Spleen (tissue), 11 donors: ENCODE data around the gene CCDC148. TPM values are rescaled to one million over a fixed set of nuclear protein-coding genes. Genes with fewer than 3 reads are reported as not detected.

Source experiments
- DNase-seq: peaks from one replicate; pipeline ENCODE4 v3.0.0-alpha.2; 2020
- H3K27ac ChIP-seq, 8 donors: fragments of 200-600 bp; sonication (generic) in 7 of 8; 1 replicate in 4 of 8; 2 replicates in 4 of 8; pipeline versions ENCODE4 v1.5.0 to v1.8.0; 2016 to 2021; ENCODE audit warnings: inconsistent platforms in 4 of 8, mild to moderate bottlenecking in 4 of 8, moderate library complexity in 1 of 8
- H3K27me3 ChIP-seq, 7 donors: fragments of 200-600 bp; sonication (generic) in 6 of 7; replicated peaks in 1 of 7; 1 replicate in 4 of 7; 2 replicates in 3 of 7; pipeline versions ENCODE4 v1.5.0 to v1.8.0; 2016 to 2021; ENCODE audit warnings: inconsistent platforms in 3 of 7, mild to moderate bottlenecking in 1 of 7
- H3K36me3 ChIP-seq, 6 donors: fragments of 200-600 bp; sonication (generic) in 5 of 6; 1 replicate in 4 of 6; 2 replicates in 2 of 6; pipeline versions ENCODE4 v1.5.0 to v1.8.0; 2016 to 2021; ENCODE audit warnings: inconsistent platforms in 2 of 6
- H3K4me1 ChIP-seq, 6 donors: fragments of 200-600 bp; sonication (generic) in 5 of 6; 1 replicate in 3 of 6; 2 replicates in 3 of 6; pipeline versions ENCODE4 v1.5.0 to v1.8.0; 2016 to 2021; ENCODE audit warnings: inconsistent platforms in 3 of 6
- H3K4me3 ChIP-seq, 8 donors: fragments of 200-600 bp; sonication (generic) in 7 of 8; 1 replicate in 4 of 8; 2 replicates in 4 of 8; pipeline versions ENCODE4 v1.5.0 to v1.8.0; 2016 to 2021; ENCODE audit warnings: inconsistent platforms in 4 of 8, mild to moderate bottlenecking in 4 of 8, moderate library complexity in 2 of 8
- H3K9me3 ChIP-seq, 8 donors: fragments of 200-600 bp; sonication (generic) in 7 of 8; 1 replicate in 4 of 8; 2 replicates in 4 of 8; pipeline versions ENCODE4 v1.5.0 to v1.8.0; 2016 to 2021; ENCODE audit warnings: inconsistent platforms in 4 of 8
- CTCF ChIP-seq, 11 experiments: fragments of 200-600 bp in 7 of 11; fragments of 450-650 bp in 4 of 11; sonication (generic) in 4 of 11; IDR thresholded peaks in 8 of 11; conservative IDR thresholded peaks in 3 of 11; 1 replicate in 7 of 11; 2 replicates in 4 of 11; pipeline versions ENCODE4 v1.4.0 to v1.8.0; 2016 to 2021; ENCODE audit warnings: antibody characterized with exemption in 11 of 11, inconsistent platforms in 4 of 11, mild to moderate bottlenecking in 1 of 11
- POLR2A ChIP-seq, 3 donors: fragments of 450-650 bp; IDR thresholded peaks; one replicate each; pipeline ENCODE4 v1.5.1; 2017; ENCODE audit warnings: antibody characterized with exemption in 3 of 3, mild to moderate bottlenecking in 1 of 3
- POLR2AphosphoS5 ChIP-seq, 3 donors: sonication (generic); formaldehyde crosslinking; IDR thresholded peaks; one replicate each; pipeline ENCODE4 v1.5.1; 2017; ENCODE audit warnings: antibody characterized with exemption in 3 of 3
- WGBS, 5 donors: extraction: QIAGEN DNeasy Blood & Tissue Kit in 3 of 5; methylation state at CpG; one replicate each; pipeline versions ENCODE4 v1.1.5 to v1.1.7; 2013 to 2018; 5-methylcytosine and 5-hydroxymethylcytosine counted together
- intact Hi-C: fragments of 100-400 bp; cut with DNase I; formaldehyde crosslinking; loops from one replicate; pipeline ENCODE4 v1.15.0; 2023; ENCODE audit warnings: low total_unique reads
- polyA plus RNA-seq, 3 donors: library from polyadenylated mRNA; stranded (reverse); fragments of 200-250 nt; gene quantifications; one replicate each; pipeline ENCODE4 v1.2.1, GENCODE V29; 2013
- total RNA-seq, 7 donors: library from RNA; depleted of rRNA in 3 of 7; stranded (reverse); fragments of >200 nt in 3 of 7; fragmentation: NEBNext Ultra II Directional in 4 of 7; extraction: Animal tissue kit (Norgen Biotek cat#: 25700) in 4 of 7; gene quantifications; one replicate each; pipeline versions ENCODE4 v1.1.0 to v1.2.1, GENCODE V29; 2016 to 2021
- donor health status: healthy with polysubstance abuse.
- donor health status: DM: no; HTN: no; CAD: no; lungs with moderate emphysema.
- donor health status: DM: no; HTN: no; CAD: no.
- donor health status: Bipolar disorder and iron deficiency.
- donor health status: healthy.
- donor health status: DM: no; HTN: no; CAD: no.
- donor health status: DM: yes; HTN: yes; CAD: no.

Gene CCDC148
- total and polyA plus RNA-seq, 10 donors = 0.07 to 0.79 (median 0.46) TPM

- intact Hi-C loops = loop anchor here (10.0 kb wide), 1 partner anchor 284 kb away; no protein-coding TSS in a partner anchor
- no peak for DNase-seq
- no peak for TF ChIP-seq POLR2AphosphoS5 (IDR thresholded peaks at IDR 0.05)
- TF ChIP-seq CTCF (IDR thresholded peaks at IDR 0.05 in 8 of 11, conservative IDR thresholded peaks at IDR 0.05 in 3 of 11) = no peak
- no peak for TF ChIP-seq POLR2A (IDR thresholded peaks at IDR 0.05)
- Histone ChIP-seq H3K27ac (no peak overlapping the region), H3K9me3 (no peaks in the 10 kb centered on the region), H3K36me3 (no peaks in the 10 kb centered on the region), H3K27me3 (peaks cover 0 to 5% (median 0%) of the 10 kb centered on the region in 7 donors), H3K4me3 (no peak overlapping the region), H3K4me1 (peaks cover 10 to 41% (median 28%) of the 10 kb centered on the region in 6 donors)
- 69 to 85% (median 74%) methylated on average over 3 of the region's 3 CpGs for WGBS, 5 donors
Observed at GRCh38 chr2:158460632-158461297, 4.2 kb upstream of the CCDC148 start.

GRCh38 chr2:158459161-158460003 lies 2.8 kb upstream of the CCDC148 start:
- 55 to 69% (median 60%) methylated on average over 9 of the region's 9 CpGs for WGBS, 5 donors
- H3K4me3 ChIP-seq = peak overlapping the region in 2 of 8 donors; percentile 84 to 97
- H3K27me3 ChIP-seq = peaks cover 0 to 5% (median 0%) of the 10 kb centered on the region in 7 donors
- H3K4me1 ChIP-seq = peaks cover 10 to 42% (median 29%) of the 10 kb centered on the region in 6 donors
- intact Hi-C loops = loop anchor here (10.0 kb wide), 1 partner anchor 285 kb away; no protein-coding TSS in a partner anchor
- H3K36me3 ChIP-seq = no peaks in the 10 kb centered on the region
- no peak overlapping the region for H3K27ac ChIP-seq
- DNase-seq = no peak
- TF ChIP-seq POLR2AphosphoS5 (IDR thresholded peaks at IDR 0.05) (no peak), CTCF (IDR thresholded peaks at IDR 0.05 in 8 of 11, conservative IDR thresholded peaks at IDR 0.05 in 3 of 11) (no peak), POLR2A (IDR thresholded peaks at IDR 0.05) (no peak)
- H3K9me3 ChIP-seq = no peaks in the 10 kb centered on the region

GRCh38 chr2:158458617-158458920 lies 2.0 kb upstream of the CCDC148 start:
- intact Hi-C loops = no loop called here

More at GRCh38 chr2:158458617-158458920, 2.0 kb upstream of the CCDC148 start:
- peaks cover 0 to 5% (median 0%) of the 10 kb centered on the region in 7 donors for H3K27me3 ChIP-seq
- peak overlapping the region in 5 of 8 donors; percentile 89 to 92 (median 91) for H3K27ac ChIP-seq
- no peak for DNase-seq
- H3K9me3 ChIP-seq = no peaks in the 10 kb centered on the region
- peak overlapping the region in 7 of 8 donors; percentile 78 to 97 (median 90) for H3K4me3 ChIP-seq
- H3K36me3 ChIP-seq = no peaks in the 10 kb centered on the region
- H3K4me1 ChIP-seq = peaks cover 10 to 42% (median 29%) of the 10 kb centered on the region in 6 donors
- 25 to 46% (median 27%) methylated on average over 9 of the region's 9 CpGs for WGBS, 5 donors
- no peak for TF ChIP-seq CTCF (IDR thresholded peaks at IDR 0.05 in 8 of 11, conservative IDR thresholded peaks at IDR 0.05 in 3 of 11)
- TF ChIP-seq POLR2A (IDR thresholded peaks at IDR 0.05) = no peak
- TF ChIP-seq POLR2AphosphoS5 (IDR thresholded peaks at IDR 0.05) = no peak
